Fibroblast of mammary gland (primary cell): ENCODE measurements around the gene GRM7.

Experiments
- DNase-seq: peaks from one replicate; pipeline ENCODE4 v3.0.0-alpha.2; 2010; ENCODE audit warnings: low read depth
- H3K4me3 ChIP-seq: 2 replicates; pipeline ENCODE4 v1.5.1; 2011; ENCODE audit warnings: low read depth, mild to moderate bottlenecking, low read length, moderate library complexity; ENCODE audit not compliant: control insufficient read depth
- CTCF ChIP-seq: conservative IDR thresholded peaks from 2 replicates; pipeline ENCODE4 v1.5.1; 2011; ENCODE audit warnings: low read depth, low read length, inconsistent platforms; ENCODE audit not compliant: control insufficient read depth, insufficient read depth

Gene GRM7

GRCh38 chr3:7095116-7095515 lies 234.2 kb downstream of the GRM7 start:
- H3K4me3 ChIP-seq, result no peak overlapping the region
- no peak for DNase-seq
- no peak for TF ChIP-seq CTCF

- no peak overlapping the region for H3K4me3 ChIP-seq
- no peak for DNase-seq
- TF ChIP-seq CTCF, result no peak
Measured at GRCh38 chr3:7100136-7100535, 239.2 kb downstream of the GRM7 start.

- no peak for TF ChIP-seq CTCF
- no peak for DNase-seq
- H3K4me3 ChIP-seq, result no peak overlapping the region
Measured at GRCh38 chr3:7106635-7107034, 245.7 kb downstream of the GRM7 start.

- DNase-seq, result no peak
- H3K4me3 ChIP-seq, result no peak overlapping the region
- TF ChIP-seq CTCF, result no peak
Measured at GRCh38 chr3:7112523-7113056, 251.7 kb downstream of the GRM7 start.

GRCh38 chr3:7144697-7145308 lies 283.9 kb downstream of the GRM7 start:
- DNase-seq, result peak; percentile 3
- peak; percentile 18 for TF ChIP-seq CTCF
- H3K4me3 ChIP-seq, result no peak overlapping the region

- no peak for TF ChIP-seq CTCF
- DNase-seq, result no peak
- no peak overlapping the region for H3K4me3 ChIP-seq
Measured at GRCh38 chr3:7146529-7146928, 285.6 kb downstream of the GRM7 start.
